ENCODE results near the gene KCNAB1.

Gene KCNAB1

GRCh38 chr3:156371701-156372100 lies 251.3 kb downstream of the KCNAB1 start:
- no peak for DNase-seq (ENCODE audit: low read depth in 2 of 2)

GRCh38 chr3:156373095-156373494 lies 252.7 kb downstream of the KCNAB1 start:
- DNase-seq (ENCODE audit: low read depth in 2 of 2): no peak

GRCh38 chr3:156373654-156374053 lies 253.3 kb downstream of the KCNAB1 start:
- no peak for DNase-seq (ENCODE audit: low read depth in 2 of 2)

DNA sequence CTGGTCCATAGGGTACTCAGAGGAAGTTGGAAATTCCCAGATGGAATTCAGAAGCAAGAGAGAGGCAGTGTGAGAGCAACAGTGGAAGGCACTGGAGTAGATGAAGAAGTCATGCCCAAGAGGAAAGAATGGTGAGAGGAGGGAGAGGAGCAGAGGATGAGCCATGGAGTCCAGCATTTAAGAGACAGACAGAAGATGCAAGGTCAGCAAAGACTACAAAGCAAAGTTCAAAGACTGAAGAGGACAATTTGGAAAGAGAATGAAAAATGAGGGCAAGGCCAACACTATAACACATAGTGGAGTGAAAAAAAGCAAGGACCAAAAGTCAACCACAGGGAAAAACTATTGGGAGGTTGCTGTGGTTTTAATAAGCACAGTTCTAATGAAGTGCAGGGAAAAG lies 255.8 kb downstream of the KCNAB1 start:
- no peak for DNase-seq (ENCODE audit: low read depth in 2 of 2)

GRCh38 chr3:156377266-156377665 lies 256.9 kb downstream of the KCNAB1 start:
- no peak for DNase-seq (ENCODE audit: low read depth in 2 of 2)

DNA sequence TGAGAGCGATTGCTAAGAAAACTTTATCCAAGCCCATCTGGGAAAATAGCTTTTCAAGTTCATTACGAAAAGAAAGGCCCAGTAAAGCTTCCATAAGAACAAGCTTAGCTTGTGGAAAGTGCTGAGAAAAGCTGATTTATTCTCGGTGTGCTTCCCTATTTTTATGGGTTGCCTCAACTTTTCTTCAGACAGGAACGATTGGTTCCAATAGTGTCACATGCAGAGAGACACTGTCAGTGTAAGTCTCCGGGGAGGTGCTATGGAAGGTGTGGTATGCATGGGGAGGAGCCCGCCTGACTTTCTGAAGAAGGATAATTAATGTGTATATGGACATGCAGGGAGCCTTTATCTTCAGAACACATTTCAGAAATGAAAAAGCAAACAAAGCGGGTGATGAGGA lies 257.3 kb downstream of the KCNAB1 start:
- no peak for DNase-seq (ENCODE audit: low read depth in 2 of 2)

- no peak for DNase-seq (ENCODE audit: low read depth in 2 of 2)
These were observed 258.5 kb downstream of the KCNAB1 start for GRCh38 chr3:156378871-156379270.

GRCh38 chr3:156379327-156379726 lies 258.9 kb downstream of the KCNAB1 start:
- DNase-seq (ENCODE audit: low read depth in 2 of 2): no peak

DNA sequence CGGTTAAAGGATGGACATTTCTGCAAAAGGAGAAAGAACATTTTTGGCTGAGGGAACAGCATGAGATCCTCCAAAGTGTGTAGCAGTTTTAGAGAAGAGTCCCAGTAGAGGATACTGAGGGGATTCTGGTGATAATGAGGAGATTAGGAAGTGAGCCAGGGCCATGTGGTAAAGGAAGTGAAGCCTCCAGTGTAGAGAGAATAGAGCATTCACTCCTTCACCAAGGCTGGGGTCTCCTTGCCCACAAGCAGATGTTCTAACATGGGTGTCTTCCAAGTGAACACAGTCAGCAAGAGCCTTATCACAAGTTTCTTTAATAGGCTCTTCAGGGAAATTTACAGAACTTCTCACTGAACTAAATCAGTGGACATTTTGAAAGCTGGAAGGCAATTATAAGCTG lies 260.9 kb downstream of the KCNAB1 start:
- no peak for DNase-seq (ENCODE audit: low read depth in 2 of 2)

DNA sequence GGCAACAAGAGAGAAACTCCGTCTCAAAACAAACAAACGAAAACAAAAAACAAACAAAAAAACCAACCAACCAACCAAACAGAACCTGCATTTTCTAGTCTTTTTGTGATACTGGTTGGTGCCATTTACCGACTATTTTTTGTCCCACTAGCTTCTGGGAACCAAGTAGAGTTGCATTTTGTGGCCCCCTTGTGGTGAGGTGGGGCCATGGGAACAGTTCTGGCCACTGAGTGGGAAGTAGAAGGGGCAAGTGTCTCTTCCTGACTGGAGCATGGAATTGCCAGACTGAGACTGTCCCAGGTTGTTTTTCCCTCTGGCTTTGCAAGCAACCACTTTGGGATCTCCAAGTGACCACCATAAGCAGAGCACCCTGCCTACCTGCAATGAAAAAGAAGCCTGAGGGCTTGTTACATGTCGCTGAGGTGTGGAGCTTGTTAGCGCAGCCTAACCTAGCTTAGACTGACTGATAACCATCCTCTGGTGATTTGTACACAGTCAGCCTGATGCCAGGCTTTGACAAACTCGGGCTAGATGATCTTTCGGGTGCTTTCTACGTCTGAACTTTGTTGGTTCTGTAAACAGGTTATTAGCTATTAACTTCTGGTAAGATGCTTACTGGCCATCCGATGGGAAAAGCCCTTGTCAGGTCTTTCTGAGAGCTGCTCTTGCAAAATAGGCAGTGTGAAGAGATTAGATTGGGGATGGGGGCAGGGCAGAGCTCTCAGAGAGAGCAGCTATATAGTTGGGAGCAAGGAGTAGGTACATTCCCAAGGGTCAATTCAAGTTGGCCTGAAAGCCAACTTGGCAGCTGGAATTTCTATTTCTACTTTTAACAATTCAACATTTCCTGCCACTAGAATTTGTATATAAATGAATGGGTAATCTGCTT lies 262.3 kb downstream of the KCNAB1 start:
- DNase-seq (ENCODE audit: low read depth in 2 of 2): no peak

GRCh38 chr3:156383441-156384025 lies 263.2 kb downstream of the KCNAB1 start:
- DNase-seq (ENCODE audit: low read depth in 2 of 2): no peak

DNA sequence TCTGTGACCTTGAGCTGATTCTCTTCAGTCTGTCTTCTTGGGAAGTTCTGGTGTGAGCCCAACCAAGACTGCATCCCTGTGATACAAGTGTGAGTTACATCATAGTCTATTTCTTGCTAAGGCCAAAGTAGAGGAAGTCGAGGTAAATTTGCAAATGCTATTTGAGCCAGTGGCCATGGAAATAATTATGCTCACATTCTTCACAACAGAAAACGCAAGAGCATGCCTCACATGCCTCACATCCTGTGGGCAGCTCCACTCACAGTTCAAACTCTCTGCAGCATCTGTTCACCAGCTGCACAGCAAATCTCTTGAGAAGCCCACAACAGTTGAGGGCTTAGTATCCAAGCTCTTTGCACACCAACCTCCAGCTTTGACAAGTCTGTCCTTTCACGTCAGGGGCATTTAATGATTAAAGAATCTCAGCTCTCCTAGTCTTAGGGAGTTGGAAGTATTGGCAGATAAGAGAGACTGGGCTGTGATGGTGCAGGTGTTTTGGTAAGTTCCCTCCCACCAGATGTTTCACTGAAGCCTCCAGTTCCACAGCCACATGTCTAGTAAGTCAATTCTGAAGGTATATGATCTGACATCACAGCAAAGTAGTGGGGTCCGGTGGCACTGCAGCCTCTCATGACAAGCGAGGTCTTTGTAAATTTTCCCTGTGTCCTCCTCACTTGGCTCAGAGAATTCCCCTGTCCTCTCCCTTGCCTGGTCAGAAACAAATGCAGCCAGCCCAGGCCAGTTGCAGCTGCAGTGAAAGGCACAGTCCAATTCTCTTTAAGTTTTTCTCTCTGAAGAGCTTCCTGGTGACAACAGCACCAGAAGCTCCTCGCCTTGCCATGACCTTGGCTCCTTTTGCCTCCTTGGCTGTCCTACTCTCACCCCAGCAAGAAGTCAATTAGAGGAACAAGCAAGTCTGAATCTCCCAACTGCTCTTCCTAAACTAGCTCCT lies 268.4 kb downstream of the KCNAB1 start:
- DNase-seq (ENCODE audit: low read depth in 2 of 2): peak; percentile 97 to 98

- no peak for DNase-seq (ENCODE audit: low read depth in 2 of 2)
These were observed 269.1 kb downstream of the KCNAB1 start for GRCh38 chr3:156389449-156389950.

GRCh38 chr3:156390846-156391245 lies 270.5 kb downstream of the KCNAB1 start:
- DNase-seq (ENCODE audit: low read depth in 2 of 2): no peak

GRCh38 chr3:156395961-156396710 lies 275.8 kb downstream of the KCNAB1 start:
- no peak for DNase-seq (ENCODE audit: low read depth in 2 of 2)

- peak; percentile 63 to 75 for DNase-seq (ENCODE audit: low read depth in 2 of 2)
These were observed 276.5 kb downstream of the KCNAB1 start for GRCh38 chr3:156396851-156397250.

GRCh38 chr3:156397534-156397933 lies 277.2 kb downstream of the KCNAB1 start:
- DNase-seq (ENCODE audit: low read depth in 2 of 2): no peak

DNA sequence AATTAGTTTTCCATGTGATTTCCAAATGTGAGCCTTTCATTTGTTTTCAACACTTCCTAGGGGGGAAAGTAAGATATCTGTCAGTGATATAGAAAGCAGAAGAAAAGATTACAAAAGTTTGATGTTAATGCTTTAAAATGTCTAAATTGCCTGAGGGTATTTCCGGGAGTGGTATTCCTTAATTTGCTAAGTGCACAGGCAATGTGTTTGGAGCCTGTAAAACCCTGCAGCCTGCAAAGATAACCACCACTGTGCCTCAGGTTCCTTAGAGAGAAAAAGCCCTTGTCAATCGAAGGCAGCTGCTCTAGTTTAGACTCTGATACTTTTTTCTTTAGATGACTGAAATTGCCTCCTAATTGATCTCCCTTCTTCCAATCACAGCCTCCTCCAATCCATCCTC lies 279.7 kb downstream of the KCNAB1 start:
- no peak for DNase-seq (ENCODE audit: low read depth in 2 of 2)

- DNase-seq (ENCODE audit: low read depth in 2 of 2): no peak
These were observed 280.4 kb downstream of the KCNAB1 start for GRCh38 chr3:156400735-156401134.

- no peak for DNase-seq (ENCODE audit: low read depth in 2 of 2)
These were observed 283.8 kb downstream of the KCNAB1 start for GRCh38 chr3:156404217-156404616.

GRCh38 chr3:156406393-156406792 lies 286.0 kb downstream of the KCNAB1 start:
- no peak for DNase-seq (ENCODE audit: low read depth in 2 of 2)

Data from fibroblast of skin of left biceps (primary cell).